ENCODE results near the gene ZNF609. TPM values are rescaled to one million over a fixed set of nuclear protein-coding genes. Genes with fewer than 3 reads are reported as not detected.
A peak's percentile ranks its signal among the peaks of the same experiment; 100 is the strongest.

The ZNF609 gene
- total RNA-seq, 1 donor from 2014 or later = 24.1 TPM

DNA sequence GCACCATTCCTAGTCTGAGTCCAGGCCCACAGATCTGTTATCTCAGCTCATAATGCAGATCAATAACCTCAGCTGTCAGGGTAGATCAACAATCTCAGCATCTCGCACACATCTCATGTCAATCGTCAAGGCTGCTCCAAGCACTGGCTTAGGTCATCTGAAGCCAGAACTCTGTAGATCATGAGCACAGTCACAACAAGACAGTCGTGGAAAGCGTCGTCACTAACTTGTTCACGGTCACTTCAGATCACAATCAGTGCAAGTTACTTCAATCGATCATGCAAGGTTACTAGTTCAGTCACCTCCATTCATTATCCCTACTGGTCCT lies 243.2 kb downstream of the ZNF609 start:
- Mint-ChIP-seq H3K4me3 (ENCODE audit: unreplicated experiment) (peak overlapping the region; percentile 85), H3K27me3 (ENCODE audit: low read depth) (no peaks in the 10 kb centered on the region), H3K9me3 (ENCODE audit: low read depth) (no peaks in the 10 kb centered on the region), H3K4me1 (ENCODE audit: low read depth) (peaks cover 48% of the 10 kb centered on the region), H3K27ac (ENCODE audit: unreplicated experiment) (peak overlapping the region; percentile 91), H3K36me3 (ENCODE audit: low read depth) (no peaks in the 10 kb centered on the region)
- DNase-seq (ENCODE audit: low spot score) = no peak
- TF ChIP-seq, protein P1, sequence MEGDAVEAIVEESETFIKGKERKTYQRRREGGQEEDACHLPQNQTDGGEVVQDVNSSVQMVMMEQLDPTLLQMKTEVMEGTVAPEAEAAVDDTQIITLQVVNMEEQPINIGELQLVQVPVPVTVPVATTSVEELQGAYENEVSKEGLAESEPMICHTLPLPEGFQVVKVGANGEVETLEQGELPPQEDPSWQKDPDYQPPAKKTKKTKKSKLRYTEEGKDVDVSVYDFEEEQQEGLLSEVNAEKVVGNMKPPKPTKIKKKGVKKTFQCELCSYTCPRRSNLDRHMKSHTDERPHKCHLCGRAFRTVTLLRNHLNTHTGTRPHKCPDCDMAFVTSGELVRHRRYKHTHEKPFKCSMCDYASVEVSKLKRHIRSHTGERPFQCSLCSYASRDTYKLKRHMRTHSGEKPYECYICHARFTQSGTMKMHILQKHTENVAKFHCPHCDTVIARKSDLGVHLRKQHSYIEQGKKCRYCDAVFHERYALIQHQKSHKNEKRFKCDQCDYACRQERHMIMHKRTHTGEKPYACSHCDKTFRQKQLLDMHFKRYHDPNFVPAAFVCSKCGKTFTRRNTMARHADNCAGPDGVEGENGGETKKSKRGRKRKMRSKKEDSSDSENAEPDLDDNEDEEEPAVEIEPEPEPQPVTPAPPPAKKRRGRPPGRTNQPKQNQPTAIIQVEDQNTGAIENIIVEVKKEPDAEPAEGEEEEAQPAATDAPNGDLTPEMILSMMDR (IDR thresholded peaks at IDR 0.05) = no peak

DNA sequence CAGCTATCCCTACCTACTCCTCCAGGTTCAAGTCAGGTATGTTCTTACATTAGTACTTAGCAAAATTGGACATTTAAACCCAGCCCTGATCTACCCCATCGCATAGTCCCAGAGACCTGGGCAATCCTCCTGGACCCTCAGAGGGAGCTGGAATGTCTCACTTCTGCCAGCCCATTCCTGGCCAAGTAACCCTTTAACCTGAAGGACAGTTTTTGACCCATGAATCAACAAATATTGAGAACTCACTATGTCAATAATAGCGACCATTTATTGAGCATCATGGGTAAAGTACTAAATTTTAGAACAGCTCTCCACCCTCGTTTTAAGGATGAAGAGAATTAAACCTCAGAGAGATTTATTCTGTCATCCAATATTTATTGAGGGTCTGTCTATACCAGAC lies 244.6 kb downstream of the ZNF609 start:
- no peak overlapping the region for H3K27ac Mint-ChIP-seq (ENCODE audit: unreplicated experiment)
- TF ChIP-seq, protein P1 (IDR thresholded peaks at IDR 0.05) = no peak
- no peak for DNase-seq (ENCODE audit: low spot score)
- no peaks in the 10 kb centered on the region for H3K36me3 Mint-ChIP-seq (ENCODE audit: low read depth)
- no peaks in the 10 kb centered on the region for H3K9me3 Mint-ChIP-seq (ENCODE audit: low read depth)
- H3K4me3 Mint-ChIP-seq (ENCODE audit: unreplicated experiment) = no peak overlapping the region
- H3K4me1 Mint-ChIP-seq (ENCODE audit: low read depth) = peaks cover 34% of the 10 kb centered on the region
- no peaks in the 10 kb centered on the region for H3K27me3 Mint-ChIP-seq (ENCODE audit: low read depth)

- no peak overlapping the region for H3K4me3 Mint-ChIP-seq (ENCODE audit: unreplicated experiment)
- no peak for DNase-seq (ENCODE audit: low spot score)
- TF ChIP-seq, protein P1 (IDR thresholded peaks at IDR 0.05) = no peak
- no peaks in the 10 kb centered on the region for H3K36me3 Mint-ChIP-seq (ENCODE audit: low read depth)
- no peaks in the 10 kb centered on the region for H3K27me3 Mint-ChIP-seq (ENCODE audit: low read depth)
- no peak overlapping the region for H3K27ac Mint-ChIP-seq (ENCODE audit: unreplicated experiment)
- no peaks in the 10 kb centered on the region for H3K9me3 Mint-ChIP-seq (ENCODE audit: low read depth)
- peaks cover 21% of the 10 kb centered on the region for H3K4me1 Mint-ChIP-seq (ENCODE audit: low read depth)
Measured at GRCh38 chr15:64706011-64706911, 245.9 kb downstream of the ZNF609 start.

DNA sequence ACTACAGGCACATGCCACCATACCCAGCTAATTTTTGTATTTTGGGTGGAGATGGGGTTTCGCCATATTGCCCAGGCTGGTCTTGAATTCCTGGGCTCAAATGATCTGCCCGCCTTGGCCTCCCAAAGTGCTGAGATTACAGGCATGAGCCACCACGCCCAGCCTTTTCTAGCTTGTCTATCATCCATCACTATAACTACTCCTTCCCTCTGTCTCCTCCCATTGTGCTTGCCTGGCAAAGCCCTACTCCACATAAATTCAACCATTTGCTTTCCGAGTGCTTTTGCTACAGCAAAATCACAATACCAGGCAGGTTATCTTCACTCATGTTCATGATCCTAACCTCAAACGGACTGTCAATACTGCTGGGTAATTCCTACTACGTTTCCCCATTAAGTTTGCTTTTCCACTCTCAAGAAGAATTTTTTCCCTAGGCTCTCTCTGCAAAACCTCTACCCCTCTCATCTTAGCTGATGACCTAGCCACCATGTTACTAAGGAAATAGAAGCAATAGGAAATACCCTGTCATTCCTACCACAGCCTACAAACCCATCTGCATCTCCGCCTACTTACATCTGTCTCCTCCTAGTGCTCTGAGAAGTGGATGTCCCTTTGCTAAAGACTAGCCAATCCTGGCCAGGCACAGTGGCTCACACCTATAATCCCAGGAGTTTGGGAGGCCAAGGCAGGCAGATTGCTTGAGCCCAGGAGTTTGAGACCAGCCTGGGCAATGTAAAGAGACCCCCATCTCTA lies 250.5 kb downstream of the ZNF609 start:
- H3K4me1 Mint-ChIP-seq (ENCODE audit: low read depth) = no peaks in the 10 kb centered on the region
- TF ChIP-seq, protein P1 (IDR thresholded peaks at IDR 0.05) = no peak
- no peaks in the 10 kb centered on the region for H3K36me3 Mint-ChIP-seq (ENCODE audit: low read depth)
- no peaks in the 10 kb centered on the region for H3K27me3 Mint-ChIP-seq (ENCODE audit: low read depth)
- H3K9me3 Mint-ChIP-seq (ENCODE audit: low read depth) = no peaks in the 10 kb centered on the region
- no peak overlapping the region for H3K27ac Mint-ChIP-seq (ENCODE audit: unreplicated experiment)
- DNase-seq (ENCODE audit: low spot score) = no peak
- no peak overlapping the region for H3K4me3 Mint-ChIP-seq (ENCODE audit: unreplicated experiment)

DNA sequence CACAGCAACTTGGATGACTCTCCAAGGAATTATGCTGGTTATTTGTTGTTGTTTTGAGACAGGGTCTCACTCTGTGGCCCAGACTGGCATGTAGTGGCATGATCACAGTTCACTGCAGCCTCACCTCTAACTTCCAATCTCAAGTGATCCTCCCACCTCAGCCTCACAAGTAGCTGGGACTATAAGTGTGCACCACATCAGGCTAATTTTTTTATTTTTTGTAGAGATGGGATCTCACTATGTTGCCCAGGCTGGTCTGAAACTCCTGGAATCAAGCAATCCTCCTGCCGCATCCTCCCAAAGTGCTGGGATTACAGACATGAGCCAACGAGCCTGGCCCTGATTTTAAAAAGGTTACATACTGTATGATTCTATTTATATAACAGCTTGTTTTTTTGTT lies 252.0 kb downstream of the ZNF609 start:
- TF ChIP-seq, protein P1 (IDR thresholded peaks at IDR 0.05) = no peak
- H3K4me1 Mint-ChIP-seq (ENCODE audit: low read depth) = no peaks in the 10 kb centered on the region
- no peaks in the 10 kb centered on the region for H3K36me3 Mint-ChIP-seq (ENCODE audit: low read depth)

More for the DNA sequence above, 252.0 kb downstream of the ZNF609 start:
- DNase-seq (ENCODE audit: low spot score) = no peak
- Mint-ChIP-seq H3K27me3 (ENCODE audit: low read depth) (no peaks in the 10 kb centered on the region), H3K4me3 (ENCODE audit: unreplicated experiment) (no peak overlapping the region), H3K27ac (ENCODE audit: unreplicated experiment) (no peak overlapping the region), H3K9me3 (ENCODE audit: low read depth) (no peaks in the 10 kb centered on the region)

All from chondrocyte (in vitro differentiated cells).